HG02642 (cell line): ENCODE measurements around the gene LTB4R.
A peak's percentile ranks its signal among the peaks of the same experiment; 100 is the strongest.

ENCODE experiments used
- ATAC-seq: cut with Tn5 transposase; IDR thresholded peaks from one replicate; pipeline ENCODE4 v1.9.1; 2021; ENCODE audit warnings: mild to moderate bottlenecking; ENCODE audit not compliant: unreplicated experiment, poor library complexity

LTB4R gene

DNA sequence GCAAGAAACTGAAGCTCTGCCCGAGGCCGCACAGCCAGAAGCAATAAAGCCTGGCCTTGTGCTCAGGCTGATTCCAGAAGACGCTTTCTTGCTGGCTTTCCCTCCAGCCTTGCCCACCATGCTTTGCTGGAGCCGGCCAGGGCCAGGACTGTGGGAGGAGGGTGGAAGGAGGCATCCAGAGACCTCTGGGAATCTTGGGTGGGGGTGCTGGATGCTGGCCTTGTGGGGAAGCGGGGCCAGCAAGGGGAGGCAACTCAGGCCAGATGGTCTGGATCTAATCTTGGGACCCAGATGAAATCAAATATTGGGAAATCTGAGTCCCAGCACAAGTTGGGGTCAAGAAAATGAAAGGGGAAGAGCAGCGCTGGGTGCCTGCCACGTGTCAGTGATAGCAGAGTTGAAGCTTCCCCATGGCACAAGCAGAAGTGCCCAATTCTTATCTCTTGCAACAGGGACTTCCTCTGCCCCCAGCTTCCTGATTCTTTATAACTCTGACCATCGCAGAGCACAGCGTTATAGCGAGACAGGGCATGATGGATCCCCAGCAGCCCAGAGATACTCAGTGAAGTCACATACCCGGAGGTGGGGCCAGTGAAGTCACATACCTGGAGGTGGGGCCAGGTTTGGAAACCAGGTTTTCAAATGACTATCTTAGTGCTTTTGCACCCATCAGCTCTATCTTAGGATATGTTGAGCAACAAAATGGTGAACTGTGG lies 33.5 kb upstream of the LTB4R start:
- no peak for ATAC-seq

DNA sequence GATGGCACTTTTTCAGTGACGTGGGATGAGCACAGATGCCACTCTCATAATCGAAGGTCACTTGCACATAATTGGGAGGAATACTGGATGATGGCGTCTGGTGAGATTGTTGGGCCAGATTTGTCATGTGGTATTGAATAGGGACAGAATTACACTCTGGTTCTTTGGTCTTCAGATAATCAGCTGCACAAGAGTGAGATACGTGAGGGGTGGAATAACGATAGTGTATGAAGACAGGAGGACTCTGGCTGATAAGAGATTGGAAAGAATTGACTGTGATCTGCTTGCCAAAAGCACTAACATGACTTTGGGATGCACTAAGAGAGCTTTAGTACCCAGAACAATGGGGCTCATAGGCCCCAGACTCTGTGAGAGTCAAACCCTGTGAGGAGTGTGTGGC lies 32.9 kb upstream of the LTB4R start:
- no peak for ATAC-seq

DNA sequence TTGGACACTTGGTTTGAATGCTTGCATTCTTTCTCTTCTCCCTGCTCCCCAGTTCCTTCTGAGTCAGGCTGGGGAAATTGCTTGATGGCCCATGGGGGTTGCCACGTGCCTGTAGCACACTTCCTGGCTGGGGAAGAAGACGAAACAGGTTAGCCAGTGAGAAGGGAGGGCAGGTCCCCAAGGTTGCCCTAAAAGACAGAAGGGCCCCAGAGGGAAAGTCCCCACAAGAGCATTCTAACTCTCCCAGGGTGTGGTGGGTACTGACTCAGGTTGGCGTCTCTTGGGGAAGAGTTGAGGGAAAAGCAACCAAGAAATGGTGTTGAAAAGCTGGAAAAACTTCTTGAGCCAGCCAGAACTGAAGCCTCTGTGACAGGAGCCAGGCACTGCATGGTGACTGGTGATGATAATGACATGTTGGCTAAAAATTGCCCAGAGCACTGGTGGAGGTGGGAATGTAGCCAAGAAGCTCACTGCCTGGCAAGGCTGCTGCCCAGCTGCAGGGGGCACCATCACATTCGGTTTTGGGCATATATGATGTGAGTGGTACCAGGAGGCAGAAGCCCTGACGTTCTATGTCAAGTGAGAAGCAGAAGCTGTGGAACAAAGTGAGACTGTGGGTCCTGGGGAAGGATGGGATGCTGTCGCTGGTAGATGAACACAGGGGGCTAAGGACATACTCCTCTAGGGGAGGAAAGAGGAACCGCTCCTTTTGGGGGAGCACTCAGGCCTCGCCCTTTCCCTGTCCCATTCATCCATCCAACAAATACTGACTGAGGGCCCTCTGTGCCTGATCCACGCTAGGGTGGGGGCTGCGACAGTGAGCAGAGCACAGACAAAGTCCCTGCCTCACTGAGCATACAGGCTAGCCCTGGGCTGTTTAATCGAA lies 31.8 kb upstream of the LTB4R start:
- ATAC-seq = peak; percentile 68

DNA sequence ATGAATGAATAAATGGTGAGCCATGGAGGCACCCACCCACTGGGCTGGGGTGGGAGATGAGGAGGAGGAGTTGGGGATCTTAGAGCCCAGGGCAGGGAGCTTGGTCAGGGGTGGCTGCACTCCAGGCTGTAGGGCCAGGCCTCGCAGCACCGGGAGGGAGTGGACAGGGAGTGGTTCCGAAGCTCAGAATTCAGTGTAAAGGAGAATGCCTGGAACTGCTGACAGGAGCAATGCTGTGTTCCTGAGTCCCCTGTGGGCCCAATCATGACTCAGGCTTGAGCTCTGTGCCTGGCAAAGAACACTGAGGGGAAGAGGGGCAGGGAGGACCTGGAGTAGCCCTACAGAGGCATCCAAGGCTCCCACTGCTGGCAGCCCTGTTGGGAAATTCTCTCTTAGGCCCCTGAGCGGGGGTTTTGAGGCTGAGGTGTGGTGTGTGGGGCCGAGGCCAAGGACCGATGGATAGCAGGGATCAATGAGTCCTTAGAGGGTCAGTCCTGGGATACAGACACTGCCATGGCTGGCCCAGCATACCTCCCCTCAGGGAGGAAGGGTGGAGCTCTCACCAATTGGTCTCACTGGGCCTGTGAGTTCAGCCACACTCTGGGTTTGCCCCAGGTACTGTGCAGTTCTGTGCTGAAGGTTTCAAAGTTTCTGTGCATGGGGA lies 30.4 kb upstream of the LTB4R start:
- ATAC-seq = no peak

DNA sequence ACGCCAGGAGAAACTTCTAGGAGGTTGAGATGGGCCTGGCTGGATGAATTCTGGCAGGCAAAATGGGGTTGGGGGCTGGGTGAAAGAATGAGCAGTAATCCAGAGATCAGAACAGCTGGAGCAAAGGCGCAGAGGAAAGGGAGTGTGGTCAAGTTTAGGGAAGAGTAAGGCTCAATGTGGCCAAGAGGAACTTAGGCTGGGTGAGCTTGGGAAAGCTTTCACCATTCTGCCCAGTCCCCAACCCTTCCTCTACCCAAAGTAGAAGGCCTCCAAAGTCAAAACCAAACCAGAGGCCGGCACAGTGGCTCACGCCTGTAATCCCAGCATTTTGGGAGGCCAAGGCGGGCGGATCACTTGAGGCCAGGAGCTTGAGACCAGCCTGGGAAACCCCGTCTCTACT lies 29.7 kb upstream of the LTB4R start:
- no peak for ATAC-seq

DNA sequence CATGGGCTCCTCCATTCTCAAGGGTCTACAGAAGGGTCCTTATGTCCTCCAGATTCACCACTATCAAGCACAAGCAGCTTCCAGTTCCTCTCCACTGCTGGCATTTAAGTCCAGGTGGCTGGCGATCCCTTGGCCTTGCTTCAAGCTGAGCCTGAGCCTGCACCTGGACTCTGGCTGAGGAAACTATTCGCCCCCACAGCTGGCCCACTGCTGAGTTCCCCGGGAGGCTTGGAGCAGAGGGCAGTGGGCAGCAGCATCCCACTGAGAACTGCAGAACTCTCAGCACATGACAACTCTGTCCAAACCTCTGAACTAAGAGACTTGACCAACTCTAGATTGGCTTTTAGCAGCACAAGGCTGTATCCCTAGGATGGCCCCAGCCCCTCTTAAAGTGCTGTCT lies 28.6 kb upstream of the LTB4R start:
- ATAC-seq = no peak

DNA sequence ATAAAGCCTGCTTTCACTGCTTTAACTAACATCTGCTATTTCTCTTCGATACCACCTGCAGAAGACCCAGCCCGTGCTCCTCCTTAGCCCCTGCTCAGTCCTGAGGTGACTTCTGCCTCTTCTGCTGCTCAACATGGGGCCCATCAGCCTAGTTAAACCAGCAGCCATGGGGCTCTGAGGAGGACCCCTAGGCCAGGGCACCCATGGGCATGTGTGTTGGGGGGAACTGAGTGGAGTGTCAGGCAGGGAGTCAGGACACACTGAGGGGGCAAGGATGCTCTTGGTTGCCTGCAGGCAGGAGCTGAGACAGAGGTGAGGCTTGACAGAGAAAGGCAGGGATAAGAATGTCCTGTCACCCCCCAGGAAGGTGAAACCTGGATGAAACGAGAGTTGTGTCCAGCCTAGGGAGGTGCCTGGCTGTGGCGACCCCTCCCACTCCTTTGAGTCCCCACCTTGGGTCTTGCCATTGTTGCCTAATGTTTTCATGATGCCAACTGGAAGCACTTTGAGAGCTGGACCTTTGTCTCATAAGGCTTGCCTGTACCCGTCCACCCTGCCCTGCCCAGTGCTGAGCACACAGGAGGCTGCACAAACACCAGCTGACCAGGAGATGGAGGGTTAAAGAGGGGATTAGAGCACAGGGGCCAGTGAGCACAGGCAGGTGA lies 27.4 kb upstream of the LTB4R start:
- no peak for ATAC-seq

DNA sequence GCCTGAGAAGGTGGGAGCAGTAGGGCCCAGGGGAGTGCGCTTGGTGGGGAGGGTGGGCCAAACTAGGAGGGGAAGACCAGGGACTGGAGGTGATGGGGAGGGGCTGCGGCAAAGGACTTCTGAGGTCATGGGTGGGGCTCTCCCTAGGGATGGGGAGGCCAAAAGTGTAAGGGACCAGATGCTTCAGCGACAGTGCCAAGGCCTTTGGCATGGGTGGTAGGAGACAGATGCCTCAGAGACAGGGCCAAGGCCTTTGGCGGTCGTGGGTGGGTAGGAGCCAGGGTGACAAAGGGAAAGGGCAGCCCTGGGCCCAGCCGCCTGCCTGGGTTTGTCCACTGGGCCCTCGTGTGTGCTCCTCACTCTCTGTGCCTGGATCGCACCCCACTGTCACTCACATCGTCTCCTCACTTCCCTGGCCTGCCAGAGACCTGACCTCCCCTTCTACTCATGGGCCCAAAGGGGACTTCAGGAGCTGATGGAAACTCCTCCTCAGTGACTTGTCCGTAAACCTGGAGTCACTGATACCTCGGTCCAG lies 26.7 kb upstream of the LTB4R start:
- no peak for ATAC-seq

DNA sequence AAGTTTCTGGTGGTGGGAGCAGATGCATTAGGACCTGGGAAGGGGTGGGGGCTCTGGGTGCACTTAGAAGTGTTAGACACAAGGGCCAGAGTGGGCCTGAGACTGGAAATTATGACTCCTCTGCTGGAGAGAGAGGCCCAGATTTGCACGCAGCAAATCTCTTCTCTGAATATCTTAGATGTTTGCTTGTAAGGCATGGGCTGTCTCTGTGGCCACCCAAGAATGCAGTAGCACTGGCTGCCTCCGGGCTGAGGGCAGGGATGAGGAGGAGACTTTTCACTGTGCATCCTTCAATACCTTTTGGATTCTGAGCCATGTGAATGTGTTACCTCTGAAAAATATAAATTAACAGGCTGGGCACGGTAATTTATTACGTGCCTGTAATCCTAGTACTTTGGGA lies 26.0 kb upstream of the LTB4R start:
- ATAC-seq = no peak

DNA sequence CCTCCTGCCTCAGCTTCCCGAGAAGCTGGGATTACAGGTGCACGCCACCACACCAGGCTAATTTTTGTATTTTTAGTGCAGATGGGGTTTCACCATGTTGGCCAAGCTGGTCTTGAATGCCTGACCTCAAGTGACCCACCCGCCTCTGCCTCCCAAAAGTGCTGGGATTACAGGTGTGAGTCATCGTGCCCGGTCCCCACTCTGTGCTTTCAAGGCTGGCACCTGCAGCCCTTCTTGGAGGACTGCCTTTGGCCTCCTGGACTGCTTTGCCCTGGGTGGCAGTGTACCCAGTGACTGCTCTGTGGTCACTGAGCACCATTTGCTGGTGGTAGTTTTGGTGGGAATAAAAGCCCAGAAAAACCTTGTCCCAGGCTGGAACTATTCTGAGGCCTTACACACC lies 24.3 kb upstream of the LTB4R start:
- ATAC-seq = no peak

DNA sequence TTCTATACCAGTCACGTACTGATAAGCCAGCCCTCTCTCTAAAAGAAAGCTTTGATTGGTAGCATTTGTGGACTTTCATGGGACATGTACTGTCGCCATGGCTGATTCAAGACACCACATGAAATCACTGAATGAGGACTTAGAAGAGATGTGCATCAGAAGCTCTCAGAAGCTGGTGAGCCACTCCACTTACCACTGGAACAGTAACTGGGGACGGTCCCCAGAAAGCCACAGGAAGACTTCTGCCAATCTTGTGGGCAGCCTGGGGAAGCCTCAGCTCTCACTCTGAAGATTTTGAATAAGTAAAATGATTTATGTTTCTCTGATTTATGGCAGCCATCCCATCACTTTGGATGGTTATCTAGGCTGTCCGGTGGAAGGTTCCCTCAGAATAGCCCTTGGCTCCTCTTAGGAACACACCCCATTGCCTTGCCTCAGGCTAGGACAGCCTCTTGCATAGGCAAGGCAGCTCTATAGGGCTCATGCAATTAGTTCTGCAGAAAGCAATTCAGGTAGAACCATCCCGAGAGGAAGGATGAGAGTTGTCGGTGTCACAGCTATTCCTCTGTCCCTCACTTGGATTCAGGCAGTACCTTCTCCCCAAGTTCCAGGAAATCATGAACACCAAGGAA lies 21.5 kb upstream of the LTB4R start:
- ATAC-seq = no peak

DNA sequence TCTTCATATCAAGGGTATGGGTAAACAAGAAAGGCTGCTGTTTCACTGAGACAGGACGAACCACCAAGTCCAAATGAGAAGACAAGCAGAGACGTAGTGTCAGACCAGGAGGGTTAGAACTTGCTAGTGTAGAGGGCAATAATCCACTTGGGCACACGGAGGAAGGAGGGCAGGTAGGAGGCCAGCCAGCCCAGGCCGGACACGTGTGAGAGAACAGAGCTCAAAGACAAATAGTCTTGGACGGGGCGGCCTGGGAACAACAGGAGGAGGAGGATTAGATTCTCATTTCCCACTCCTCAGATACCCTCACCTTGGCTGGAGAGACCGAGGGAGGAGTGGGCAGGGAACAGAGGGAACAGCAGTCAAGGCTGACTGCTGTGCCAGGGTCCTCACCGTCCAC lies 20.6 kb upstream of the LTB4R start:
- ATAC-seq = no peak

DNA sequence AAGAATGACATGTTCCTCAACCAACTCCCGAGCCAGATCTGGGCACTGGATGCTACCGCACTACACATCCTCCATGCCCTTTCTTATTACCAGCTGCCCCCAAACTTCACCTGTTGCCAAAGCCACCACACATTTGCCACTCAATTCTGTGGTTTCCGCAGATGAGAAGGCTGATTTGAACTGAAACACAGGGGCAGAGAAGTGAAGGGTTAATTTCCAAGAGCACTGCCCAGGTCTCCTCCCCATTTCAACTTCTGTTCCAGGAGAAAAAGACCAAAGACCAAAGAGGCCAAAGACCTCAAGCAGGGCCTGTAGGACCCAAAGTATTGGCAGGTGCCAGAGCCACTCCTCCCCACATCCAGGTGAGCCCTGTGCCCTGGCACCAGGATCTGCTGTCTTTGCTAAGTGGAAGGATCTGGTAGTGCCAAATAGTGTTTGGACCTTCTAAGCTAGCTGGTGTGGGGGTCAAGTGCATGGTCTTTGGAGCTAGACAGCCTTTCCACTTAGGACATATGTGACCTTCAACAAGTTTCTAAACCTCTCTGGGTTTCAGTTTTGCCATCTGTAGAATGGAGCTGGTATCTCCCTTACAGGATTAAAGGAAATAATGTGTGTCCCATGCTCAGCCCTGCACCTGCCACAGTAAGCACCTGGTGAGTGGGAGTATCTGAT lies 19.7 kb upstream of the LTB4R start:
- ATAC-seq = no peak

DNA sequence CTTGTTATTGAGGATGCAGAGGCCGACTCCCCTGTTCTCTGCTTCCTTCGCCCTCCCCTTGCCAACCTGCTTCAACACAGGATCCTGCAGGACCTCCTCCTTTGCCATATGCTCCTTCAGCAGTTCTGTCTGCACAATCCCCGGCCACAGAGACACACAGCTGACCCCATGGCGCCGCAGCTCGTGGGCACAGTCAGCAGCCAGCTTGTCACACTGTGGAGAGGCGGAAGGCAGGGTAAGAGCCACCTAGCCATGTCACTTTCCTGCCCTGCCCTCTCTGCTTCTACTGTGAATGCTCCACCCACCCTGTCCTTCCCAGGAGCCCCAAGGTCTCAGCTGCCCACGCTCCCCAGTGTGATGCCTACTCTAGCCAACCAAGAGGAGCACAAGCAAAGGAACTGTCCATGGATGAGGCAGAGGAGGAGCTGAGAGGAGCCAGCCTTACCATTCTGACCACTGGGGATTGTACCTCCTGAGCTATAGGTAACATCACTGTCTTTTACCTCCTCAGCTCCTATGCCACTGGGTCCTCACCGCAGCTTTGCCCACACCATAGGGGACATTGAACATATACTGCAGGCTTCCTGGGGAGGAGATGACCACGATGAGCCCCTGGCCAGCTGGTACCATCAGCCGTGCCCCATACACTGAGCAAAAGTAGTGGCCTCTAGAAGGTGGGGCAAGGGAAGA lies 19.0 kb upstream of the LTB4R start:
- ATAC-seq = no peak

DNA sequence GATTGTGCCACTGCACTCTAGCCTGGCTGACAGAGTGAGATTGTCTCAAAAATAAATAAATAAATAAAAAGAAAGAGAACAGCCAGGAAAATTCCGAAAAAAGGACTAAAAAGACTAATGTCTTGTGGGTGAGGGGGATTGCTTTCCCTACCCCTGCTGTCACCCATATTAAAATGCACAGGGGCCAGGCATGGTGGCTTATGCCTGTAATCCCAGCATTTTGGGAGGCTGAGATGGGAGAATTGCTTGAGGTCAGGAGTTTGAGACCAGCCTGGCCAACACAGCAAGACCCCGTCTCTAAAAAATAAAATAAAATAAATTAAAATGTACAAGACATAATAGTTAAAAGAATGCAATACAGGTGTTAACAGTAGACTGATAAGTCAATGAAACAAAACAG lies 17.8 kb upstream of the LTB4R start:
- ATAC-seq = no peak

DNA sequence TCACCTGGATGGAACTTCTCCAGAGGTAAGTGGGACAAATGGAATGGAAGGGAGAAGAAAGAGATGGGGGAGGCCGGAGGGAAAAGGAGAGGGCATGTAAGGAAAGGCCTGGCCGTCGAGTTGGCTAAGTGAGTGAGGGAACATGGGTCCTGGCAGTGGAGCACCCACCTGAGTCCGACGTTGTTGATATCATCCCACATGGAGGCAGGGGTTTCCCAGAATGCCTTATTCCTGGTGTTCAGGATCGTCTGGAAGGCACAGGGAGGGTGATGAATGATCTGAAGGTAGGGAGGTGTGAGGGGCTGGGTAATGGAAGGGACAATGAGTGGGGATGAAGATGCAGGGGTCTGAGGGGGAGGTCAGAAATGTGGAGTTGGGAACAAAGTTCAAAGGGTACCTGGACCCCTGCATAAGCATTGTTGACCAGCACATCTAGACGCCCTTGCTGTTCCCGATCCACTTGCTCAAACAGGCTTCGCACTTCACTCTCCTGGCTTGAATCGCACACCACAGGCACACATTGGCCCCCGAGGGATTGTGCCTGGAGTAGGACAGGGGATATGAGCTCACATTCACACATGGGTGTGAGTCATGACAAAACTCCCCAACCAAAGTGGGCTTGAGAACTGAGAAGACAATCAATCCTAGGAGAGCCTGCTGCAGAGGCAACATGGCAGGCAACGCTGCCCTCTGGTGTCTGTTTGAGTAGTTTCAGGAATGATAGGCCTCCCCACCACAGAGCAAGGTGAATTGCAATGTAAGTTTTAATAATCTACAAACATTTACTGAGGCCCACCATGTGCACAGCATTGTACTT lies 14.8 kb upstream of the LTB4R start:
- peak; percentile 49 for ATAC-seq

DNA sequence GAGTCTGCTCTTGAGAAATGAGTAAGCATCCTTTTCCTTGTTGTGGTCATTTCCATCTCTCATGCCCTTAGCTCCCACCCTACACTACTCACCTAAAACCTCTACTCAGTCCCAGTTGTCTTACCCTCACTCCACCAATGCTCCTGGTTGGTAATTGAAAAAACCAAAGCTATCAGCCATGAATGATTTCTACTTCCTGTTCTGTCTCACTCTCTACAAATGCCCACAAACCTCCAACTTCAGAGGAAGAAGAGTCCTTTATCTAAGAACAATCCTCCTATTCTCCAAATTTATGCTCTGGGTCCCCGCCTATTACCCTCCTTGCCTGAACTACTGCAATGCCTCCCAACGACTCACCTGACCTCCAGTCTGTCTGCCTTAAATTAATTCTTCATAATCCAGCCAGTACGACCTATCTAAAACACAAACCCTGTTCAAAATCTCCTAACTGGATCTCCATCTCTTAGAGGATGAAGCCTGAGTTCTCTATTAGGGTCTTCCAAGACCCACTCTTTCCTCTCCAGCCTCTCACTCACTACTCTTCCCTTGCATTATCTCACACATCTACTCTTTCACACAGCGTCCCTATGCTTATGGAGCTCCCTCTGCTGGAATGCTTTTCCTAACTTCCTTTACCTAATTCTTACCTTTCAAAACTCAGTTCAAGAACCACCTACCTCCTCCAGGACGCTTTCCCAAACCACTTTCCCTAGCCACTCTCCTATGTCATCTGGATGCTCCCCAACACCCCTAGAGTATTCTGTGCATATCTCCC lies 13.9 kb upstream of the LTB4R start:
- ATAC-seq = peak; percentile 5
